ENCODE results near the gene SGSM2. TPM values are rescaled to one million over a fixed set of nuclear protein-coding genes. Genes with fewer than 3 reads are reported as not detected.

SGSM2 gene
- total and polyA plus RNA-seq, 4 donors = 5.5 to 17.5 (median 12.4) TPM

DNA sequence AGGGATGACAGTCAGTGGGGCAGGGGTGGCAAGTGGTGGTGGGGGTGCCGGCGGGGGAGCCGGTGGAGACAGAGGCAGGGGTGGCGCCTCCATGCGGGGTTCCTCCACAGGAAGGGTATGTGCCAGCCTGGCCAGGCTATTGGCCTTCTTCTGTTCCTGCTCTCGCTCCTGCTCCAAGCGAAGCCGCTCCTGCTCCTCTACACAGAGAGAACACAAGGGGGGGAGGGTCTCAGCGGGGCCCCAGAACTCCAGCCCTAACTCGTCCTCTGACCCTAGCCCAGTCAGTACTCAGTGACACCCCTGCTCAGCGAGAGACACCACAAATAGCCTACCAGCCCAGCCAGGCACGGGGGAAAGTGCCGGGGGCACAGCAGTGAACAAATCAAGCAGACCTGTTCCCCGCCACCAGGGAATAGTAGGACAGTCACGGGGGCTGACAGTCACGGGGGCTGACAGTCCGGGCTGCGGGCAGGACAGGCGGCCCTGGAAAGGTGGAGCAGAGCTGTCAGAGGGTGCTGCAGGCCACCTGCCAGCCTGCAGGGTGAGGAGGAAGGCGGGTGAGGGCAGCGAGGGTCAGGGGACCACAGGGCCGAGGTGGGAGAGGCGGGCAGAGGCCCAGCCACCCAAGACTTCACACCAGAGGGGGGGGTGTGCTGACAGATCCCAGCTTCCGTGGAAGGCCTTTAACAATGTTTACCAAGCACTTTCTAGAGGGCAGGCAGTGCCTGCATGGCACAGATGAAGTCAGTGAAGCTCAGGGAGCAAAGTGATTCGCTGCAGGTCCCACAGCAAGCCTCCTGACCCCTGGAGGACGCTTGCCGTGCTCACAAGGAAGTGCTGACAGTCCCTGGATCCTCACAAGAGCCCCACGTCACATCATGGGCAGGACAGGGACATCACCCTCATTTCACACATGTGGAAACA, 58.2 kb downstream of the SGSM2 start (continued):
- TF ChIP-seq CTCF (IDR thresholded peaks at IDR 0.05; ENCODE audit: low read depth, low read length, missing input control) = no peak
- TF ChIP-seq FOXA2 (IDR thresholded peaks at IDR 0.05) = no peak
- TF ChIP-seq SP1 (IDR thresholded peaks at IDR 0.05) = no peak
- no peak for TF ChIP-seq RXRA (IDR thresholded peaks at IDR 0.05)

GRCh38 chr17:2396192-2396567, 58.9 kb downstream of the SGSM2 start:
- DNase-seq (ENCODE audit: low spot score) = no peak
- H3K27ac ChIP-seq (ENCODE audit: low read depth in 1 of 2, low read length in 2 of 2) = peak overlapping the region; percentile 100
- 74% methylated on average over 7 of the region's 7 CpGs for WGBS
- TF ChIP-seq, protein P1, sequence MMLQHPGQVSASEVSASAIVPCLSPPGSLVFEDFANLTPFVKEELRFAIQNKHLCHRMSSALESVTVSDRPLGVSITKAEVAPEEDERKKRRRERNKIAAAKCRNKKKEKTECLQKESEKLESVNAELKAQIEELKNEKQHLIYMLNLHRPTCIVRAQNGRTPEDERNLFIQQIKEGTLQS (IDR thresholded peaks at IDR 0.05) = no peak
- TF ChIP-seq HNF4G (IDR thresholded peaks at IDR 0.05) (no peak), NR2F2 (IDR thresholded peaks at IDR 0.05) (no peak)
- TF ChIP-seq, protein P2, sequence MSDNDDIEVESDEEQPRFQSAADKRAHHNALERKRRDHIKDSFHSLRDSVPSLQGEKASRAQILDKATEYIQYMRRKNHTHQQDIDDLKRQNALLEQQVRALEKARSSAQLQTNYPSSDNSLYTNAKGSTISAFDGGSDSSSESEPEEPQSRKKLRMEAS (IDR thresholded peaks at IDR 0.05) = no peak
- no peaks in the 10 kb centered on the region for H3K36me3 ChIP-seq (ENCODE audit: control insufficient read depth in 4 of 4, insufficient read depth in 3 of 4, low read depth in 1 of 4, low read length in 3 of 4)
- H3K4me1 ChIP-seq (ENCODE audit: control insufficient read depth in 4 of 4, insufficient read depth in 4 of 4, low read length in 3 of 4) = peaks cover 16 to 52% (median 37%) of the 10 kb centered on the region in 4 donors
- no peaks in the 10 kb centered on the region for H3K27me3 ChIP-seq (ENCODE audit: control insufficient read depth in 4 of 4, insufficient read depth in 4 of 4, low read length in 3 of 4)
- no peak overlapping the region for H3K4me3 ChIP-seq (ENCODE audit: low read depth in 1 of 3, low read length in 3 of 3)
- peak overlapping the region; percentile 2 to 23 for H3K9ac ChIP-seq (ENCODE audit: low read depth in 1 of 2, low read length in 2 of 2)
- no peaks in the 10 kb centered on the region for H3K9me3 ChIP-seq (ENCODE audit: control insufficient read depth in 4 of 4, low read length in 3 of 4)

DNA sequence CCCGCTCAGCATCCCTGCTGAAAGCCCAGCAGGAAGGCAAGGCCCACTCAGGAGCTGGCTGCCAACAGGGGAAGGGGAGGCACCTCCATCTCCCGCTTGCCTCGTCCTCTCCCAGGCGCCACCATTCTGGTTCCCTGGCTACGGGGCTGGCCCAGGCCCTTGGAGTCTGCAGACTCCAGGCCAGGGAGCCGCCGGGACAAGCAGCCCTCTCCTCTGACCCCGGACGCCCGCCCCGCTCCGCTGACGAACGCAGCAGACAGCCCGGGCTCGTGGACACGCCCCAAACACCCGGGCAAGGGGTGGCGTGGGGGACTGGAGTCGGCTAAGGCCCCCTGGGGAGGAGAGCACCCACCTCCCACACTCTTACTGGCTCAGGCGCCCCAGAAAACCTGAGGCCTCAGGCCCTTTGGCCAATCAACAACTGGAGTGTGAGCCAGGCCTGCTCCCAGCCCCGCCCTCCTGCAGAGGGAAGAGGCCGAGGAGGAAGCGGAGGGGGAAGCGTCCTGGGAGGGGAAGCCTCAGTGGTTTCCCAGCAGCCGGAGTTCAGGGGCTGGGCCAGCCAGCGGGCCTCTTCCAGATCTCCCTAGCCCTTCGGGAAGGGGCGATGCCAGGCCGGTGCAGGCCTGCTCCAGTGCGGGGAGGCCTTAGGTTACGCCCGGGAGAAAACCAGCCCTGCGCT, 59.4 kb downstream of the SGSM2 start:
- Histone ChIP-seq H3K4me1 (ENCODE audit: control insufficient read depth in 4 of 4, insufficient read depth in 4 of 4, low read length in 3 of 4) (peaks cover 13 to 48% (median 33%) of the 10 kb centered on the region in 4 donors), H3K36me3 (ENCODE audit: control insufficient read depth in 4 of 4, insufficient read depth in 3 of 4, low read depth in 1 of 4, low read length in 3 of 4) (no peaks in the 10 kb centered on the region), H3K27me3 (ENCODE audit: control insufficient read depth in 4 of 4, insufficient read depth in 4 of 4, low read length in 3 of 4) (no peaks in the 10 kb centered on the region), H3K9ac (ENCODE audit: low read depth in 1 of 2, low read length in 2 of 2) (peak overlapping the region; percentile 2 to 23), H3K27ac (ENCODE audit: low read depth in 1 of 2, low read length in 2 of 2) (peak overlapping the region; percentile 100), H3K9me3 (ENCODE audit: control insufficient read depth in 4 of 4, low read length in 3 of 4) (no peaks in the 10 kb centered on the region), H3K4me3 (ENCODE audit: low read depth in 1 of 3, low read length in 3 of 3) (peak overlapping the region in 1 of 3 donors; percentile 7)
- WGBS = 50% methylated on average over 34 of the region's 34 CpGs
- TF ChIP-seq HNF4G (IDR thresholded peaks at IDR 0.05) = no peak
- TF ChIP-seq, protein P2 (IDR thresholded peaks at IDR 0.05) = peak; percentile 41
- TF ChIP-seq RXRA (IDR thresholded peaks at IDR 0.05) = peak; percentile 41 to 57
- TF ChIP-seq SP1 (IDR thresholded peaks at IDR 0.05) = peak; percentile 80
- peak in 1 of 2 donors; percentile 48 for TF ChIP-seq GABPA (IDR thresholded peaks at IDR 0.05 in 1 of 2, conservative IDR thresholded peaks at IDR 0.05 in 1 of 2)
- no peak for TF ChIP-seq YY1 (IDR thresholded peaks at IDR 0.05)
- TF ChIP-seq ZBTB33 (IDR thresholded peaks at IDR 0.05) = no peak
- no peak for TF ChIP-seq HNF4A (conservative IDR thresholded peaks at IDR 0.05)
- peak; percentile 62 for TF ChIP-seq NR2F2 (IDR thresholded peaks at IDR 0.05)
- TF ChIP-seq EGR1 (IDR thresholded peaks at IDR 0.05; ENCODE audit: low read depth in 2 of 2) = no peak
- DNase-seq (ENCODE audit: low spot score) = peak; percentile 79

All from liver (tissue), 9 donors.